A549 (cell line): ENCODE measurements around the gene ATP8A2. TPM values are rescaled to one million over a fixed set of nuclear protein-coding genes. Genes with fewer than 3 reads are reported as not detected.

Experiments used
- ATAC-seq, 2 experiments: fragments of 200-7000 bp in 1 of 2; fragments of >200 bp in 1 of 2; cut with Nextera tagmentation in 1 of 2; cut with Tn5 transposase in 1 of 2; 3 replicates each; pipeline versions ENCODE4 v1.8.0 to v1.9.1; 2018 to 2020; ENCODE audit warnings: mild to moderate bottlenecking in 1 of 2, moderate library complexity in 1 of 2
- CTCF ChIA-PET: fragments of 300-600 bp; sonication (Branson Sonifier 250); formaldehyde crosslinking; extraction: SDS; loops from one replicate; lab custom pipeline; 2021; ENCODE audit warnings: antibody characterized with exemption, inconsistent platforms; lab: Yijun Ruan, JAX
- POLR2A ChIA-PET: fragments of 350-600 bp; formaldehyde crosslinking; extraction: SDS; loops from one replicate; lab custom pipeline; 2021; ENCODE audit warnings: antibody characterized with exemption, inconsistent platforms; lab: Yijun Ruan, JAX
- DNase-seq, 2 experiments: peaks; one replicate each; pipeline versions ENCODE4 v3.0.0 to v3.0.0-alpha.2; 2011 to 2016; ENCODE audit warnings: low read depth in 1 of 2, low spot score in 1 of 2
- FAIRE-seq: peaks from 2 replicates; lab custom pipeline; 2011; peaks lifted over from hg19 to GRCh38; lab: Jason Lieb, UNC
- H3K27ac ChIP-seq, 2 experiments: fragments of >200 bp; sonication (Bioruptor Twin); formaldehyde crosslinking; 3 replicates each; pipeline ENCODE4 v1.5.1; 2016 to 2017
- H3K4me1 ChIP-seq: fragments of >200 bp; sonication (Bioruptor Twin); formaldehyde crosslinking; 3 replicates; pipeline ENCODE4 v1.6.1; 2016
- H3K4me2 ChIP-seq: fragments of >200 bp; sonication (Bioruptor Twin); formaldehyde crosslinking; 3 replicates; pipeline ENCODE4 v1.6.1; 2016
- H3K4me3 ChIP-seq: fragments of >200 bp; sonication (Bioruptor Twin); formaldehyde crosslinking; 3 replicates; pipeline ENCODE4 v1.5.1; 2016
- H3K9me3 ChIP-seq: fragments of >200 bp; sonication (Bioruptor Twin); formaldehyde crosslinking; 3 replicates; pipeline ENCODE4 v1.6.1; 2016
- ATOH8 ChIP-seq: fragments of 250-450 bp; sonication (Bioruptor Pico); IDR thresholded peaks from 2 replicates; pipeline ENCODE4 v1.5.0; 2020; ENCODE audit warnings: low read depth, mild to moderate bottlenecking, moderate library complexity
- BHLHE40 ChIP-seq: IDR thresholded peaks from 2 replicates; pipeline ENCODE4 v1.6.1; 2012; ENCODE audit warnings: low read depth, low read length, inconsistent platforms
- CHD4 ChIP-seq: fragments of 200-600 bp; sonication (generic); IDR thresholded peaks from 2 replicates; pipeline ENCODE4 v1.6.1; 2016; ENCODE audit warnings: antibody characterized with exemption, mild to moderate bottlenecking, borderline replicate concordance
- EHMT2 ChIP-seq: fragments of 200-600 bp; sonication (generic); IDR thresholded peaks from 2 replicates; pipeline ENCODE4 v1.6.1; 2016; ENCODE audit warnings: antibody characterized with exemption, low read depth, mild to moderate bottlenecking, moderate library complexity
- FOSL2 ChIP-seq, 2 experiments: fragments of 450-650 bp in 1 of 2; fragments of >200 bp in 1 of 2; sonication (Bioruptor Twin) in 1 of 2; formaldehyde crosslinking; IDR thresholded peaks; 2 replicates each; pipeline versions ENCODE4 v1.5.0 to v1.6.1; 2016 to 2020; ENCODE audit warnings: mild to moderate bottlenecking in 1 of 2, moderate library complexity in 1 of 2
- FOXS1 ChIP-seq: fragments of 250-450 bp; sonication (Bioruptor Pico); IDR thresholded peaks from 2 replicates; pipeline ENCODE4 v1.5.0; 2020; ENCODE audit warnings: mild to moderate bottlenecking, moderate library complexity
- HDAC2 ChIP-seq: fragments of 200-600 bp; sonication (generic); IDR thresholded peaks from 2 replicates; pipeline ENCODE4 v1.6.1; 2016
- HOXB13 ChIP-seq: fragments of 250-450 bp; sonication (Bioruptor Pico); IDR thresholded peaks from 2 replicates; pipeline ENCODE4 v1.5.0; 2020; ENCODE audit warnings: low read depth, mild to moderate bottlenecking, moderate library complexity
- HOXB5 ChIP-seq: fragments of 250-450 bp; sonication (Bioruptor Pico); IDR thresholded peaks from 2 replicates; pipeline ENCODE4 v1.5.0; 2020; ENCODE audit warnings: mild to moderate bottlenecking, moderate library complexity
- JUNB ChIP-seq: fragments of >200 bp; sonication (Bioruptor Twin); formaldehyde crosslinking; IDR thresholded peaks from 2 replicates; pipeline ENCODE4 v1.6.1; 2016
- KDM1A ChIP-seq: fragments of 200-600 bp; sonication (generic); IDR thresholded peaks from 2 replicates; pipeline ENCODE4 v1.6.1; 2016; ENCODE audit warnings: low read depth, mild to moderate bottlenecking
- KDM5A ChIP-seq: fragments of 200-600 bp; sonication (generic); IDR thresholded peaks from 2 replicates; pipeline ENCODE4 v1.6.1; 2016; ENCODE audit warnings: antibody characterized with exemption, mild to moderate bottlenecking
- MAZ ChIP-seq: fragments of 150-350 bp; IDR thresholded peaks from 2 replicates; pipeline ENCODE4 v1.6.1; 2014; ENCODE audit warnings: antibody characterized with exemption, low read depth, low read length, borderline replicate concordance
- NPAS2 ChIP-seq: fragments of 250-450 bp; sonication (Bioruptor Pico); IDR thresholded peaks from 2 replicates; pipeline ENCODE4 v1.8.0; 2022; ENCODE audit warnings: mild to moderate bottlenecking, moderate library complexity, borderline replicate concordance
- PHF8 ChIP-seq: fragments of 200-600 bp; sonication (generic); IDR thresholded peaks from 2 replicates; pipeline ENCODE4 v1.6.1; 2016; ENCODE audit warnings: low read depth, mild to moderate bottlenecking, antibody characterized with exemption, moderate library complexity, borderline replicate concordance
- POLR2A ChIP-seq: IDR thresholded peaks from 2 replicates; pipeline ENCODE4 v1.6.1; 2012; ENCODE audit warnings: mild to moderate bottlenecking, low read length
- RARB ChIP-seq: fragments of 250-450 bp; sonication (Bioruptor Pico); IDR thresholded peaks from 2 replicates; pipeline ENCODE4 v1.8.0; 2021; ENCODE audit warnings: mild to moderate bottlenecking, moderate library complexity
- RFX5 ChIP-seq: fragments of 450-650 bp; IDR thresholded peaks from 2 replicates; pipeline ENCODE4 v1.7.1; 2014; ENCODE audit warnings: antibody characterized with exemption, mild to moderate bottlenecking, moderate library complexity
- RNF2 ChIP-seq: fragments of 200-600 bp; sonication (generic); IDR thresholded peaks from 2 replicates; pipeline ENCODE4 v1.6.1; 2016; ENCODE audit warnings: low read depth, mild to moderate bottlenecking, antibody characterized with exemption, moderate library complexity, borderline replicate concordance
- SREBF2 ChIP-seq: fragments of 450-650 bp; IDR thresholded peaks from 2 replicates; pipeline ENCODE4 v1.6.1; 2014; ENCODE audit warnings: mild to moderate bottlenecking, moderate library complexity
- TFCP2L1 ChIP-seq: fragments of 250-450 bp; sonication (Bioruptor Pico); IDR thresholded peaks from 2 replicates; pipeline ENCODE4 v1.5.0; 2021; ENCODE audit warnings: mild to moderate bottlenecking
- ZFP36 ChIP-seq: fragments of 450-650 bp; IDR thresholded peaks from 2 replicates; pipeline ENCODE4 v1.6.1; 2014; ENCODE audit warnings: borderline replicate concordance; ENCODE audit not compliant: partially characterized antibody
- WGBS: methylation state at CpG from one replicate; pipeline ENCODE4 v1.1.6; 2017; ENCODE audit errors: missing lambda C conversion rate; 5-methylcytosine and 5-hydroxymethylcytosine counted together
- polyA plus RNA-seq, 4 experiments: library from polyadenylated mRNA; depleted of rRNA in 3 of 4; stranded (reverse); fragments of >200 nt; fragmentation: RNase III in 1 of 4; extraction: RNeasy Plus Mini Kit Qiagen cat#74134 plus additional on column Dnase treatment in 1 of 4; gene quantifications; 2 replicates in 3 of 4; 3 replicates in 1 of 4; pipeline ENCODE4 v1.2.3, GENCODE V29; 2011 to 2017
- TF ChIP-seq, protein P1 (sequence below): fragments of >200 bp; sonication (Bioruptor Twin); formaldehyde crosslinking; IDR thresholded peaks from 3 replicates; pipeline ENCODE4 v1.6.1; 2016
- TF ChIP-seq, protein P2 (sequence below): fragments of >200 bp; sonication (Bioruptor Twin); formaldehyde crosslinking; IDR thresholded peaks from 2 replicates; pipeline ENCODE4 v1.6.1; 2016
- TF ChIP-seq, protein P3 (sequence below): fragments of 150-350 bp; IDR thresholded peaks from 2 replicates; pipeline ENCODE4 v1.6.1; 2014; ENCODE audit warnings: low read depth, mild to moderate bottlenecking, low read length
- TF ChIP-seq, protein P4 (sequence below): fragments of 250-450 bp; sonication (Bioruptor Pico); IDR thresholded peaks from 2 replicates; pipeline ENCODE4 v1.5.0; 2021; ENCODE audit warnings: mild to moderate bottlenecking, moderate library complexity, borderline replicate concordance

The ATP8A2 gene
- polyA plus RNA-seq, 2 of the 4 experiments (the other 2 are of a cell fraction): 0.03 TPM; not detected in 1

GRCh38 chr13:25727250-25727649 is 355.5 kb downstream of the ATP8A2 start:
- TF ChIP-seq CHD4: no peak
- TF ChIP-seq KDM5A: no peak
- TF ChIP-seq RNF2: no peak
- no peak for TF ChIP-seq MAZ
- TF ChIP-seq POLR2A: no peak
- TF ChIP-seq, protein P1, sequence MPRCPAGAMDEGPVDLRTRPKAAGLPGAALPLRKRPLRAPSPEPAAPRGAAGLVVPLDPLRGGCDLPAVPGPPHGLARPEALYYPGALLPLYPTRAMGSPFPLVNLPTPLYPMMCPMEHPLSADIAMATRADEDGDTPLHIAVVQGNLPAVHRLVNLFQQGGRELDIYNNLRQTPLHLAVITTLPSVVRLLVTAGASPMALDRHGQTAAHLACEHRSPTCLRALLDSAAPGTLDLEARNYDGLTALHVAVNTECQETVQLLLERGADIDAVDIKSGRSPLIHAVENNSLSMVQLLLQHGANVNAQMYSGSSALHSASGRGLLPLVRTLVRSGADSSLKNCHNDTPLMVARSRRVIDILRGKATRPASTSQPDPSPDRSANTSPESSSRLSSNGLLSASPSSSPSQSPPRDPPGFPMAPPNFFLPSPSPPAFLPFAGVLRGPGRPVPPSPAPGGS: no peak
- TF ChIP-seq FOSL2 (IDR thresholded peaks at IDR 0.05): no peak
- TF ChIP-seq FOSL2 (CRISPR knock-in tag; IDR thresholded peaks at IDR 0.05): no peak
- TF ChIP-seq ATOH8 (CRISPR knock-in tag): no peak
- TF ChIP-seq JUNB: no peak
- no peak for TF ChIP-seq PHF8
- TF ChIP-seq, protein P2, sequence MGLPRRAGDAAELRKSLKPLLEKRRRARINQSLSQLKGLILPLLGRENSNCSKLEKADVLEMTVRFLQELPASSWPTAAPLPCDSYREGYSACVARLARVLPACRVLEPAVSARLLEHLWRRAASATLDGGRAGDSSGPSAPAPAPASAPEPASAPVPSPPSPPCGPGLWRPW: no peak
- TF ChIP-seq, protein P3, sequence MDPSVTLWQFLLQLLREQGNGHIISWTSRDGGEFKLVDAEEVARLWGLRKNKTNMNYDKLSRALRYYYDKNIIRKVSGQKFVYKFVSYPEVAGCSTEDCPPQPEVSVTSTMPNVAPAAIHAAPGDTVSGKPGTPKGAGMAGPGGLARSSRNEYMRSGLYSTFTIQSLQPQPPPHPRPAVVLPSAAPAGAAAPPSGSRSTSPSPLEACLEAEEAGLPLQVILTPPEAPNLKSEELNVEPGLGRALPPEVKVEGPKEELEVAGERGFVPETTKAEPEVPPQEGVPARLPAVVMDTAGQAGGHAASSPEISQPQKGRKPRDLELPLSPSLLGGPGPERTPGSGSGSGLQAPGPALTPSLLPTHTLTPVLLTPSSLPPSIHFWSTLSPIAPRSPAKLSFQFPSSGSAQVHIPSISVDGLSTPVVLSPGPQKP: no peak
- TF ChIP-seq EHMT2: no peak
- TF ChIP-seq HOXB13 (CRISPR knock-in tag): no peak
- TF ChIP-seq FOXS1 (CRISPR knock-in tag): no peak
- no peak for TF ChIP-seq TFCP2L1 (CRISPR knock-in tag)
- DNase-seq: no peak
- Histone ChIP-seq H3K4me1 (no peaks in the 10 kb centered on the region), H3K9me3 (no peaks in the 10 kb centered on the region), H3K4me3 (no peak overlapping the region), H3K4me2 (no peak overlapping the region), H3K27ac (no peak overlapping the region)
- no peak for FAIRE-seq
- under 1% methylated on average over 6 of the region's 6 CpGs for WGBS
- ChIA-PET CTCF (no interaction called here), POLR2A (no interaction called here)
- ATAC-seq: no peak

GRCh38 chr13:25727810-25728209 is 356.0 kb downstream of the ATP8A2 start:
- no peak for TF ChIP-seq RFX5
- no peak for TF ChIP-seq KDM5A
- no peak for TF ChIP-seq RARB (CRISPR knock-in tag)
- Histone ChIP-seq H3K27ac (no peak overlapping the region), H3K4me2 (no peak overlapping the region), H3K9me3 (no peaks in the 10 kb centered on the region), H3K4me1 (no peaks in the 10 kb centered on the region), H3K4me3 (no peak overlapping the region)
- ChIA-PET CTCF (no interaction called here), POLR2A (no interaction called here)
- FAIRE-seq (no peak), DNase-seq (no peak), ATAC-seq (no peak)
- WGBS: 4% methylated on average over 8 of the region's 8 CpGs

DNA sequence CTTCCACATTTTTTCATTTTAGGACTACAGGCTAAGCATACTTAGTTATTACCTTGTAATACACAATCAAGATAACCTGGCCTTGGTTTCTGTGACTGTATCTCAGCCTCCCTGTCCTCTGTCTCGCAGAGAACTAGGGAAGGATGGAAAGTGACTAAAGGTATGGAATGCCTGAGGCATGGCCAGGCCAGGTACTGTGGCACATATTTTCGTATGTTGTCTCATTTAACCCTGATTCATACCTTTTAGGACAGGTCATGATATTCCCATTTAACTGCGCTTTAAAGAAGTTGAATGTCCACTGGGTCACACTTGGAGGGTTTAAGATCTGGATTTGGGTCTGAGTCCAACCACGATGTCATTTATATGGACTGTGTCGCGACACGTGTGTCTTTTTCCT is 357.4 kb downstream of the ATP8A2 start:
- H3K27ac ChIP-seq: no peak overlapping the region
- CTCF ChIA-PET: no interaction called here
- no peak overlapping the region for H3K4me3 ChIP-seq
- FAIRE-seq: no peak
- no peak for ATAC-seq
- no peaks in the 10 kb centered on the region for H3K9me3 ChIP-seq
- no peak overlapping the region for H3K4me2 ChIP-seq
- POLR2A ChIA-PET: no interaction called here
- no peak for DNase-seq
- WGBS: 15% methylated on average over 7 of the region's 7 CpGs
- H3K4me1 ChIP-seq: no peaks in the 10 kb centered on the region
- TF ChIP-seq ATOH8 (CRISPR knock-in tag): no peak
- TF ChIP-seq KDM1A: no peak
- no peak for TF ChIP-seq EHMT2
- TF ChIP-seq, protein P4, sequence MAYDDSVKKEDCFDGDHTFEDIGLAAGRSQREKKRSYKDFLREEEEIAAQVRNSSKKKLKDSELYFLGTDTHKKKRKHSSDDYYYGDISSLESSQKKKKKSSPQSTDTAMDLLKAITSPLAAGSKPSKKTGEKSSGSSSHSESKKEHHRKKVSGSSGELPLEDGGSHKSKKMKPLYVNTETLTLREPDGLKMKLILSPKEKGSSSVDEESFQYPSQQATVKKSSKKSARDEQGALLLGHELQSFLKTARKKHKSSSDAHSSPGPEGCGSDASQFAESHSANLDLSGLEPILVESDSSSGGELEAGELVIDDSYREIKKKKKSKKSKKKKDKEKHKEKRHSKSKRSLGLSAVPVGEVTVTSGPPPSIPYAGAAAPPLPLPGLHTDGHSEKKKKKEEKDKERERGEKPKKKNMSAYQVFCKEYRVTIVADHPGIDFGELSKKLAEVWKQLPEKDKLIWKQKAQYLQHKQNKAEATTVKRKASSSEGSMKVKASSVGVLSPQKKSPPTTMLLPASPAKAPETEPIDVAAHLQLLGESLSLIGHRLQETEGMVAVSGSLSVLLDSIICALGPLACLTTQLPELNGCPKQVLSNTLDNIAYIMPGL: no peak
- TF ChIP-seq HDAC2: no peak
- TF ChIP-seq SREBF2: no peak
- no peak for TF ChIP-seq HOXB5 (CRISPR knock-in tag)
- no peak for TF ChIP-seq ZFP36
- no peak for TF ChIP-seq RFX5
- no peak for TF ChIP-seq FOSL2 (IDR thresholded peaks at IDR 0.05)
- no peak for TF ChIP-seq FOSL2 (CRISPR knock-in tag; IDR thresholded peaks at IDR 0.05)
- no peak for TF ChIP-seq BHLHE40
- TF ChIP-seq, protein P2: no peak
- TF ChIP-seq KDM5A: no peak
- no peak for TF ChIP-seq NPAS2 (CRISPR knock-in tag)
- TF ChIP-seq, protein P3: no peak
